B cell (primary cell): ENCODE results near the gene PRM2.

Source experiments
- EZH2 ChIP-seq: IDR thresholded peaks from 2 replicates; pipeline ENCODE4 v1.6.1; 2012; ENCODE audit warnings: borderline replicate concordance, low read depth, mild to moderate bottlenecking, moderate library complexity, low read length; ENCODE audit not compliant: insufficient read depth, poor library complexity, severe bottlenecking
- TF ChIP-seq, protein P1 (sequence below): fragments of 200-600 bp; IDR thresholded peaks from one replicate; pipeline ENCODE4 v1.8.0; 2022; ENCODE audit warnings: antibody characterized with exemption, mild to moderate bottlenecking

- TF ChIP-seq, protein P1, sequence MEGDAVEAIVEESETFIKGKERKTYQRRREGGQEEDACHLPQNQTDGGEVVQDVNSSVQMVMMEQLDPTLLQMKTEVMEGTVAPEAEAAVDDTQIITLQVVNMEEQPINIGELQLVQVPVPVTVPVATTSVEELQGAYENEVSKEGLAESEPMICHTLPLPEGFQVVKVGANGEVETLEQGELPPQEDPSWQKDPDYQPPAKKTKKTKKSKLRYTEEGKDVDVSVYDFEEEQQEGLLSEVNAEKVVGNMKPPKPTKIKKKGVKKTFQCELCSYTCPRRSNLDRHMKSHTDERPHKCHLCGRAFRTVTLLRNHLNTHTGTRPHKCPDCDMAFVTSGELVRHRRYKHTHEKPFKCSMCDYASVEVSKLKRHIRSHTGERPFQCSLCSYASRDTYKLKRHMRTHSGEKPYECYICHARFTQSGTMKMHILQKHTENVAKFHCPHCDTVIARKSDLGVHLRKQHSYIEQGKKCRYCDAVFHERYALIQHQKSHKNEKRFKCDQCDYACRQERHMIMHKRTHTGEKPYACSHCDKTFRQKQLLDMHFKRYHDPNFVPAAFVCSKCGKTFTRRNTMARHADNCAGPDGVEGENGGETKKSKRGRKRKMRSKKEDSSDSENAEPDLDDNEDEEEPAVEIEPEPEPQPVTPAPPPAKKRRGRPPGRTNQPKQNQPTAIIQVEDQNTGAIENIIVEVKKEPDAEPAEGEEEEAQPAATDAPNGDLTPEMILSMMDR: peak; percentile 57
- no peak for TF ChIP-seq EZH2
Measured at GRCh38 chr16:11257131-11257938, 18.9 kb downstream of the PRM2 start.
